Measurements from ENCODE around the gene RPUSD1. TPM values are rescaled to one million over a fixed set of nuclear protein-coding genes. Genes with fewer than 3 reads are reported as not detected.
A peak's percentile ranks its signal among the peaks of the same experiment; 100 is the strongest.

Gene RPUSD1
- polyA plus RNA-seq, 2 of the 4 experiments (the other 2 are of a cell fraction), result 10.6 to 29.3 TPM

DNA sequence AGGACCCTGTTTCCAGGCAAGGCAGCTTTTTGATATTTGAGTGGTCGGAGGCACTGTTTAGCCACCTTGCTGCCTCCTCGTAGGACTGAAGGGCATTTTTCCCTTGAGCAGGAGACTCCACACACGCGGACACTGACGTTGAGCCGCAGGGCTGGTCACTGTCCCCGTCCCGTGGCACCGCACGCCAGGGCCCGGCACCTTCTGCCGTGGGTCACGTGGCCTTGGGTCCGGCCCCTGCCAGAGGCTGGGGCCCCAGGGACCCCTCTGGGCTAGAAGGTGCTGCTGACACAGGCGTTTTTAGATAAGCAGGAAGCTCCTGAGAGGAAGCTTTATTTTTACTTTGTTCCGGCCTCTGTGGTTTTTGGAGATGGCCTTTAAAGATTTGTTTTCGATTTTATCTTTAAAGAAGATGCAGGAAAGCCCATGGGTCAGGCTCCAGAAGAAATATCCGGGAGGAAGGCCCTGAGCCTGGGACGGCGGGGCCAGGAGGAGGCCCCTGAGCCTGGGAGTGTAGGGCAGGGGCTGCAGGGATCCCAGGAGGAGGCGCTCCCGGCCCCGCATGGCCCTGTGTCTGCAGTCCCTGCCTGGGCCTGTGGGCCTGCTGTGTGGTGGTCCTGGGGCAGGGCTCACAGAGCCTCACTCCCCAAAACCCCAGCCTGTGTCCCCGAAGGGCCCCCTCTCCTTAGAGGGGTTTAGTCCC is 42.8 kb upstream of the RPUSD1 start:
- Histone ChIP-seq H3K9me3 (peaks cover 8% of the 10 kb centered on the region), H3K4me3 (no peak overlapping the region), H3K4me2 (no peak overlapping the region), H3K4me1 (peaks cover 3% of the 10 kb centered on the region; the same call in 1 of the 3 replicates), H3K27ac (no peak overlapping the region)
- ATAC-seq (peak in 1 of 2 experiments; percentile 35; a peak in 1 of 6 replicates), FAIRE-seq (no peak), DNase-seq (ENCODE audit: low read depth in 1 of 2, low spot score in 1 of 2) (no peak)
- CTCF ChIA-PET, result interaction anchor here (1.2 kb wide), 1 partner anchor 275 kb away, joined by 4 read pairs; no protein-coding TSS in a partner anchor
- POLR2A ChIA-PET, result no interaction called here
- WGBS (ENCODE audit: missing lambda C conversion rate), result 75% methylated on average over 24 of the region's 24 CpGs
- no peak for TF ChIP-seq E2F6 (IDR thresholded peaks at IDR 0.05; ENCODE audit: borderline replicate concordance, low read depth)
- TF ChIP-seq CBX8 (IDR thresholded peaks at IDR 0.05), result no peak
- TF ChIP-seq ZC3H11A (IDR thresholded peaks at IDR 0.05), result no peak
- TF ChIP-seq, protein P1, sequence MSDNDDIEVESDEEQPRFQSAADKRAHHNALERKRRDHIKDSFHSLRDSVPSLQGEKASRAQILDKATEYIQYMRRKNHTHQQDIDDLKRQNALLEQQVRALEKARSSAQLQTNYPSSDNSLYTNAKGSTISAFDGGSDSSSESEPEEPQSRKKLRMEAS (IDR thresholded peaks at IDR 0.05), result no peak
- no peak for TF ChIP-seq REST (IDR thresholded peaks at IDR 0.05)
- TF ChIP-seq FOSL2 (IDR thresholded peaks at IDR 0.05), result no peak
- TF ChIP-seq FOSL2 (CRISPR knock-in tag; IDR thresholded peaks at IDR 0.05), result no peak
- TF ChIP-seq MAFK (IDR thresholded peaks at IDR 0.05; ENCODE audit: partially characterized antibody), result no peak

GRCh38 chr16:830107-830870 is 42.1 kb upstream of the RPUSD1 start:
- ChIA-PET POLR2A (no interaction called here), CTCF (interaction anchor here (1.2 kb wide), 1 partner anchor 276 kb away, joined by 4 read pairs; no protein-coding TSS in a partner anchor)
- 78% methylated on average over 38 of the region's 43 CpGs for WGBS (ENCODE audit: missing lambda C conversion rate)
- no peak for DNase-seq (ENCODE audit: low read depth in 1 of 2, low spot score in 1 of 2)
- no peak for FAIRE-seq
- peaks cover 3% of the 10 kb centered on the region; the same call in 1 of the 3 replicates for H3K4me1 ChIP-seq
- H3K4me2 ChIP-seq, result no peak overlapping the region
- no peak overlapping the region for H3K4me3 ChIP-seq
- no peak for TF ChIP-seq HDAC2 (IDR thresholded peaks at IDR 0.05)
- no peak for TF ChIP-seq CBX2 (IDR thresholded peaks at IDR 0.05; ENCODE audit: borderline replicate concordance, low read depth)
- no peak for TF ChIP-seq TP53 (CRISPR knock-in tag; IDR thresholded peaks at IDR 0.05)
- TF ChIP-seq HOXB13 (CRISPR knock-in tag; IDR thresholded peaks at IDR 0.05; ENCODE audit: low read depth), result no peak
- no peak for TF ChIP-seq EHMT2 (IDR thresholded peaks at IDR 0.05; ENCODE audit: low read depth)
- no peak overlapping the region for H3K27ac ChIP-seq
- peaks cover 1% of the 10 kb centered on the region; the same call in 2 of the 3 replicates for H3K9me3 ChIP-seq
- no peak for ATAC-seq

DNA sequence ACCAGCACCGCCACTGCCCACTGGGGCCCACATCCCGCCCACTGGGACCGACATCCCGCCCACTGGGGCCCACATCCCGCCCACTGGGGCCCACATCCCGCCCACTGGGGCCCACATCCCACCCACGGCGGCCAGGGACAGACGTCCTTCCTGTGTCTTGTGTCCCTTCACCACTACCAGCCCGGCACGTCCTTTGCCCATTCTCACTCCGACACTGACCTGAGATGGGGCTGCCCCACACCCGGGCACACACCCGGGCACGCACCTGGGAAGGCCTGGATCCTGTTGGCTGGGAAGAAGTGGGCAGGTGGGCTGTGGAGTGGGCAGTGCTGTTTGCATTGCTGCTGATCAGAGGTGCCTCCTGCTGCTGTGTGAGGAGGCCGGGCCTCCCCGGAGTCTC is 40.7 kb upstream of the RPUSD1 start:
- DNase-seq (ENCODE audit: low read depth in 1 of 2, low spot score in 1 of 2) (no peak), FAIRE-seq (no peak), ATAC-seq (no peak)
- ChIA-PET CTCF (no interaction called here), POLR2A (no interaction called here)
- Histone ChIP-seq H3K4me1 (peaks cover 3% of the 10 kb centered on the region; the same call in 1 of the 3 replicates), H3K4me3 (no peak overlapping the region), H3K4me2 (no peak overlapping the region), H3K9me3 (no peaks in the 10 kb centered on the region), H3K27ac (no peak overlapping the region)
- TF ChIP-seq NR3C1 (IDR thresholded peaks at IDR 0.05) (no peak), HOXB13 (CRISPR knock-in tag; IDR thresholded peaks at IDR 0.05; ENCODE audit: low read depth) (no peak)
- WGBS (ENCODE audit: missing lambda C conversion rate), result 73% methylated on average over 11 of the region's 17 CpGs
